Panc1 (cell line): ENCODE results near the gene ROBO2.

Experiments
- POLR2AphosphoS5 ChIP-seq: IDR thresholded peaks from 2 replicates; pipeline ENCODE4 v1.6.1; 2012; ENCODE audit warnings: mild to moderate bottlenecking, low read depth, low read length, moderate library complexity
- TF ChIP-seq, protein P1 (sequence below): fragments of 450-650 bp; IDR thresholded peaks from 2 replicates; pipeline ENCODE4 v1.5.1; 2017; ENCODE audit warnings: mild to moderate bottlenecking
- TF ChIP-seq, protein P2 (sequence below), 2 experiments: IDR thresholded peaks; 2 replicates each; pipeline ENCODE4 v1.6.1; 2011 to 2012; ENCODE audit warnings: low read depth in 2 of 2, control low read depth in 1 of 2, low read length in 1 of 2, mild to moderate bottlenecking in 1 of 2, moderate library complexity in 1 of 2; ENCODE audit not compliant: insufficient read depth in 1 of 2

DNA sequence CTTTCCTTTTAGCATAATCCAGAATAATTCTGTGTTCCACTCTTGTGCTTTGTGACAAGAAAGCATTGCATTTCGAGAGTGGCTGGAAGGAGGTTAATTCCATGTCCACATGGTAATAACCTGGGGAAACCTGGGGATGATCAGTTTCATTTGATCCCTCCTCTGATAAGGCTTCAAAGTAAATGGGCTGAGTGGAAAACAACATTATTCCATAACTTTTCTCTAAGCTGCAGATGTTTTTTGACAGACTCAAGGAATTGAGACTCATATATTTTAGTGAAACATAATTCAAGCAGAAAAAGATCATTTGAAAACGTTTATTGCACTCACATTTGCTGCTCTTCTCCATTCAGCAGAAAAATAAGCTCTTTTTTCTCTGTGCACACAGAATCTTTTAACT is 44.6 kb downstream of the ROBO2 start:
- TF ChIP-seq, protein P1, sequence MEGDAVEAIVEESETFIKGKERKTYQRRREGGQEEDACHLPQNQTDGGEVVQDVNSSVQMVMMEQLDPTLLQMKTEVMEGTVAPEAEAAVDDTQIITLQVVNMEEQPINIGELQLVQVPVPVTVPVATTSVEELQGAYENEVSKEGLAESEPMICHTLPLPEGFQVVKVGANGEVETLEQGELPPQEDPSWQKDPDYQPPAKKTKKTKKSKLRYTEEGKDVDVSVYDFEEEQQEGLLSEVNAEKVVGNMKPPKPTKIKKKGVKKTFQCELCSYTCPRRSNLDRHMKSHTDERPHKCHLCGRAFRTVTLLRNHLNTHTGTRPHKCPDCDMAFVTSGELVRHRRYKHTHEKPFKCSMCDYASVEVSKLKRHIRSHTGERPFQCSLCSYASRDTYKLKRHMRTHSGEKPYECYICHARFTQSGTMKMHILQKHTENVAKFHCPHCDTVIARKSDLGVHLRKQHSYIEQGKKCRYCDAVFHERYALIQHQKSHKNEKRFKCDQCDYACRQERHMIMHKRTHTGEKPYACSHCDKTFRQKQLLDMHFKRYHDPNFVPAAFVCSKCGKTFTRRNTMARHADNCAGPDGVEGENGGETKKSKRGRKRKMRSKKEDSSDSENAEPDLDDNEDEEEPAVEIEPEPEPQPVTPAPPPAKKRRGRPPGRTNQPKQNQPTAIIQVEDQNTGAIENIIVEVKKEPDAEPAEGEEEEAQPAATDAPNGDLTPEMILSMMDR, result no peak
- TF ChIP-seq, protein P2, sequence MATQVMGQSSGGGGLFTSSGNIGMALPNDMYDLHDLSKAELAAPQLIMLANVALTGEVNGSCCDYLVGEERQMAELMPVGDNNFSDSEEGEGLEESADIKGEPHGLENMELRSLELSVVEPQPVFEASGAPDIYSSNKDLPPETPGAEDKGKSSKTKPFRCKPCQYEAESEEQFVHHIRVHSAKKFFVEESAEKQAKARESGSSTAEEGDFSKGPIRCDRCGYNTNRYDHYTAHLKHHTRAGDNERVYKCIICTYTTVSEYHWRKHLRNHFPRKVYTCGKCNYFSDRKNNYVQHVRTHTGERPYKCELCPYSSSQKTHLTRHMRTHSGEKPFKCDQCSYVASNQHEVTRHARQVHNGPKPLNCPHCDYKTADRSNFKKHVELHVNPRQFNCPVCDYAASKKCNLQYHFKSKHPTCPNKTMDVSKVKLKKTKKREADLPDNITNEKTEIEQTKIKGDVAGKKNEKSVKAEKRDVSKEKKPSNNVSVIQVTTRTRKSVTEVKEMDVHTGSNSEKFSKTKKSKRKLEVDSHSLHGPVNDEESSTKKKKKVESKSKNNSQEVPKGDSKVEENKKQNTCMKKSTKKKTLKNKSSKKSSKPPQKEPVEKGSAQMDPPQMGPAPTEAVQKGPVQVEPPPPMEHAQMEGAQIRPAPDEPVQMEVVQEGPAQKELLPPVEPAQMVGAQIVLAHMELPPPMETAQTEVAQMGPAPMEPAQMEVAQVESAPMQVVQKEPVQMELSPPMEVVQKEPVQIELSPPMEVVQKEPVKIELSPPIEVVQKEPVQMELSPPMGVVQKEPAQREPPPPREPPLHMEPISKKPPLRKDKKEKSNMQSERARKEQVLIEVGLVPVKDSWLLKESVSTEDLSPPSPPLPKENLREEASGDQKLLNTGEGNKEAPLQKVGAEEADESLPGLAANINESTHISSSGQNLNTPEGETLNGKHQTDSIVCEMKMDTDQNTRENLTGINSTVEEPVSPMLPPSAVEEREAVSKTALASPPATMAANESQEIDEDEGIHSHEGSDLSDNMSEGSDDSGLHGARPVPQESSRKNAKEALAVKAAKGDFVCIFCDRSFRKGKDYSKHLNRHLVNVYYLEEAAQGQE (IDR thresholded peaks at IDR 0.05; ENCODE audit: insufficient read depth in 1 of 2, low read depth in 2 of 2, low read length in 1 of 2), result no peak
- TF ChIP-seq POLR2AphosphoS5, result no peak
